Endometrial microvascular endothelial cells (primary cell): Measurements from ENCODE around the gene AAMP. TPM values are rescaled to one million over a fixed set of nuclear protein-coding genes. Genes with fewer than 3 reads are reported as not detected.
"Not testable (repeated sequence)": the region's sequence is repeated elsewhere in the genome, so short reads cannot be mapped to it uniquely, and the experiment has no call there.

ENCODE experiments used
- in situ Hi-C: cut with HindIII; loops from 2 replicates; pipeline ENCODE4 v1.10.0; 2017; ENCODE audit warnings: low sequenced_read_pairs, low pct_unique_long_range_greater_than_20kb; ENCODE audit errors: inconsistent ontology term
- total RNA-seq: library from RNA; depleted of rRNA; stranded (reverse); fragments of >200 nt; gene quantifications from one replicate; pipeline ENCODE4 v1.2.3, GENCODE V29; 2015; ENCODE audit errors: inconsistent ontology term

The AAMP gene
- 117 TPM for total RNA-seq

GRCh38 chr2:218269900-218270720 is at the start of gene AAMP, which contains the start of gene PNKD:
Gene AAMP, minus strand, starts transcription at chr2:218270137. Its CDS starts 51 bp downstream, at chr2:218270086.
Gene PNKD, plus strand, starts transcription at chr2:218270519. Its CDS starts 17 bp downstream, at chr2:218270536.
- in situ Hi-C loops = no loop called here

GRCh38 chr2:218318241-218318640 is 48.3 kb upstream of the AAMP start:
- in situ Hi-C loops = no loop called here

GRCh38 chr2:218317835-218318234 is 47.9 kb upstream of the AAMP start:
- in situ Hi-C loops = no loop called here

- in situ Hi-C loops = no loop called here
Observed at GRCh38 chr2:218317303-218317630, 47.3 kb upstream of the AAMP start.

GRCh38 chr2:218315397-218315796 is 45.5 kb upstream of the AAMP start:
- in situ Hi-C loops = no loop called here

GRCh38 chr2:218314764-218315163 is 44.8 kb upstream of the AAMP start:
- in situ Hi-C loops = not testable (repeated sequence)

- in situ Hi-C loops = no loop called here
Observed at GRCh38 chr2:218313356-218313755, 43.4 kb upstream of the AAMP start.

GRCh38 chr2:218312267-218312756 is 42.4 kb upstream of the AAMP start:
- in situ Hi-C loops = no loop called here

GRCh38 chr2:218311541-218312266 is 41.8 kb upstream of the AAMP start:
- in situ Hi-C loops = not testable (repeated sequence)

GRCh38 chr2:218310853-218311540 is 41.1 kb upstream of the AAMP start:
- in situ Hi-C loops = no loop called here

- in situ Hi-C loops = no loop called here
Observed at GRCh38 chr2:218307415-218308090, 37.6 kb upstream of the AAMP start.

GRCh38 chr2:218306184-218306920 is 36.4 kb upstream of the AAMP start:
- in situ Hi-C loops = no loop called here

GRCh38 chr2:218305383-218305782 is 35.4 kb upstream of the AAMP start:
- in situ Hi-C loops = no loop called here

- in situ Hi-C loops = no loop called here
Observed at GRCh38 chr2:218301176-218301819, 31.4 kb upstream of the AAMP start.

GRCh38 chr2:218300141-218300540 is 30.2 kb upstream of the AAMP start:
- in situ Hi-C loops = no loop called here

- in situ Hi-C loops = loop anchor here (10.0 kb wide), 1 partner anchor 266 kb away; the partner anchor contains the start of genes CNOT9 and USP37
Observed at GRCh38 chr2:218298314-218298875, 28.5 kb upstream of the AAMP start.

GRCh38 chr2:218296847-218297246 is 26.9 kb upstream of the AAMP start:
- in situ Hi-C loops = loop anchor here (10.0 kb wide), 1 partner anchor 268 kb away; the partner anchor contains the start of genes CNOT9 and USP37
